ENCODE results near the gene DUSP16. TPM values are rescaled to one million over a fixed set of nuclear protein-coding genes. Genes with fewer than 3 reads are reported as not detected.

The DUSP16 gene
- total RNA-seq, 1 donor from 2014 or later: 20.4 TPM

GRCh38 chr12:12513416-12514006 is 49.2 kb downstream of the DUSP16 start:
- Histone ChIP-seq H3K27me3 (ENCODE audit: control insufficient read depth in 3 of 3, insufficient read depth in 3 of 3, low read length in 3 of 3) (no peaks in the 10 kb centered on the region), H3K9me3 (ENCODE audit: control insufficient read depth in 3 of 3, low read length in 3 of 3) (no peaks in the 10 kb centered on the region), H3K4me3 (ENCODE audit: low read length in 3 of 3) (no peak overlapping the region), H3K27ac (ENCODE audit: low read depth, low read length) (no peak overlapping the region), H3K36me3 (ENCODE audit: control insufficient read depth in 3 of 3, insufficient read depth in 3 of 3, low read length in 3 of 3) (peaks cover 0 to 11% (median 9%) of the 10 kb centered on the region in 3 donors), H3K4me1 (ENCODE audit: control insufficient read depth in 3 of 3, insufficient read depth in 3 of 3, low read length in 3 of 3) (peaks cover 7 to 22% (median 18%) of the 10 kb centered on the region in 3 donors), H3K9ac (ENCODE audit: low read depth in 1 of 3, low read length in 3 of 3) (no peak overlapping the region)

- Histone ChIP-seq H3K9ac (ENCODE audit: low read depth in 1 of 3, low read length in 3 of 3) (no peak overlapping the region), H3K4me3 (ENCODE audit: low read length in 3 of 3) (no peak overlapping the region), H3K9me3 (ENCODE audit: control insufficient read depth in 3 of 3, low read length in 3 of 3) (no peaks in the 10 kb centered on the region), H3K36me3 (ENCODE audit: control insufficient read depth in 3 of 3, insufficient read depth in 3 of 3, low read length in 3 of 3) (no peaks in the 10 kb centered on the region), H3K27me3 (ENCODE audit: control insufficient read depth in 3 of 3, insufficient read depth in 3 of 3, low read length in 3 of 3) (no peaks in the 10 kb centered on the region), H3K4me1 (ENCODE audit: control insufficient read depth in 3 of 3, insufficient read depth in 3 of 3, low read length in 3 of 3) (peaks cover 7 to 18% (median 17%) of the 10 kb centered on the region in 3 donors), H3K27ac (ENCODE audit: low read depth, low read length) (no peak overlapping the region)
Measured at GRCh38 chr12:12511895-12512711, 50.6 kb downstream of the DUSP16 start.

DNA sequence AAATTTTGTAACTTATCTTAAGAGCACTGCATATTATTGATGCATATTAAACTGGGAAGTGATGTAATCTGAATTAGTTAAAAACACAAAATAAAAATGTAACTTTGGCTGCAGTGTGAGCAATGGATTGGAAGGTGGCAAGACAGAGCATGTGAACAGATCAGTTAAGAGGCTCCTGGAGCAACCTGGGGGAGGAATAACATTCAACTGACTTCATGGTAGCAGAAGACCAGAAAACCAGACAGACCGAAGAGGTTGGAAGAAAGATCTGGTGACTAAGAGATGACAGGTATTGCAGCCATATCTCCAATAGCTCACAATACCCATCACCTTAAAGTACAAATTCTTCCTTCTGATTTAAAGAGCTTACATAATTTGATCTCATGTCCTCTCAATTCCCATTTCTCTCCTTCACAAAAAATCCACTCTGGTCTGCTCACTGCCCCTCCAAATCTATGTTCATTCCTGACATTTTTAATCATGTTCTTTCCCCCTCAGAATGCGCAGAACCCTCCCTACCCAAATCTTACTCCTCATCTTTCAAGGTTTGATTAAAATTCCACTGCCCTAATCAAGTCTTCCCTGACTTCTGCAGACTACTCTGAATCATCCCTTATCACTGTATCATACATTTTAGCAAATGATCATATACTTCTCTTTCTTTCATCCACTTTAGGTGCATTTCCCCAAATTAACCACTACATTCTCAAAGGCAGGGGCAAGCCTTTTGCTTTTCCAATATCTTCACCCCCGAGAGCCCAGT is 51.5 kb downstream of the DUSP16 start:
- no peak overlapping the region for H3K4me3 ChIP-seq (ENCODE audit: low read length in 3 of 3)
- H3K4me1 ChIP-seq (ENCODE audit: control insufficient read depth in 3 of 3, insufficient read depth in 3 of 3, low read length in 3 of 3): peaks cover 15 to 26% (median 25%) of the 10 kb centered on the region in 3 donors
- no peak overlapping the region for H3K27ac ChIP-seq (ENCODE audit: low read depth, low read length)
- no peak overlapping the region for H3K9ac ChIP-seq (ENCODE audit: low read depth in 1 of 3, low read length in 3 of 3)
- H3K27me3 ChIP-seq (ENCODE audit: control insufficient read depth in 3 of 3, insufficient read depth in 3 of 3, low read length in 3 of 3): no peaks in the 10 kb centered on the region
- H3K36me3 ChIP-seq (ENCODE audit: control insufficient read depth in 3 of 3, insufficient read depth in 3 of 3, low read length in 3 of 3): no peaks in the 10 kb centered on the region
- H3K9me3 ChIP-seq (ENCODE audit: control insufficient read depth in 3 of 3, low read length in 3 of 3): no peaks in the 10 kb centered on the region

DNA sequence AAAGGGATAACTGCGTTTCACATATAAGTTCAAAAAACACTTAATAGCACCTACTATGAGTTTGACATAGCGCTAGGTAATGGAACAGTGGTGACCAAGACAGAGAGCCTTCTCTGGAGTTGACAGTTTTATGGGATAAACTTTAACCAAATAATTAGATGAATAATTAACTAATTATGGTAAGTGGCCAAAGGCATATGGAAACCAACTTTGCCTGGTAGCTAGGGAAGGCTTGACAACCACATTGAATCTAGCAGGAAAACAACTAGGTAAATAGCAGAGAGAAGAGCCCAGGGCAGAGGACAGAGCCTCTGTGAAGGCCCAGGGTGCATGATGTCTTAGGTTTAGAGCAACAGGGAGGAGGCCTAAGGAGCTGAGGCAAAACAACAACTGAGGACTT is 52.1 kb downstream of the DUSP16 start:
- H3K9ac ChIP-seq (ENCODE audit: low read depth in 1 of 3, low read length in 3 of 3): no peak overlapping the region
- H3K4me1 ChIP-seq (ENCODE audit: control insufficient read depth in 3 of 3, insufficient read depth in 3 of 3, low read length in 3 of 3): peaks cover 22 to 32% (median 26%) of the 10 kb centered on the region in 3 donors
- H3K27ac ChIP-seq (ENCODE audit: low read depth, low read length): no peak overlapping the region
- no peak overlapping the region for H3K4me3 ChIP-seq (ENCODE audit: low read length in 3 of 3)
- no peaks in the 10 kb centered on the region for H3K27me3 ChIP-seq (ENCODE audit: control insufficient read depth in 3 of 3, insufficient read depth in 3 of 3, low read length in 3 of 3)
- H3K9me3 ChIP-seq (ENCODE audit: control insufficient read depth in 3 of 3, low read length in 3 of 3): no peaks in the 10 kb centered on the region
- H3K36me3 ChIP-seq (ENCODE audit: control insufficient read depth in 3 of 3, insufficient read depth in 3 of 3, low read length in 3 of 3): no peaks in the 10 kb centered on the region

- Histone ChIP-seq H3K36me3 (ENCODE audit: control insufficient read depth in 3 of 3, insufficient read depth in 3 of 3, low read length in 3 of 3) (no peaks in the 10 kb centered on the region), H3K27me3 (ENCODE audit: control insufficient read depth in 3 of 3, insufficient read depth in 3 of 3, low read length in 3 of 3) (no peaks in the 10 kb centered on the region), H3K9me3 (ENCODE audit: control insufficient read depth in 3 of 3, low read length in 3 of 3) (no peaks in the 10 kb centered on the region), H3K9ac (ENCODE audit: low read depth in 1 of 3, low read length in 3 of 3) (no peak overlapping the region), H3K4me1 (ENCODE audit: control insufficient read depth in 3 of 3, insufficient read depth in 3 of 3, low read length in 3 of 3) (peaks cover 26 to 36% (median 30%) of the 10 kb centered on the region in 3 donors), H3K4me3 (ENCODE audit: low read length in 3 of 3) (no peak overlapping the region), H3K27ac (ENCODE audit: low read depth, low read length) (no peak overlapping the region)
Measured at GRCh38 chr12:12510141-12510540, 52.5 kb downstream of the DUSP16 start.

DNA sequence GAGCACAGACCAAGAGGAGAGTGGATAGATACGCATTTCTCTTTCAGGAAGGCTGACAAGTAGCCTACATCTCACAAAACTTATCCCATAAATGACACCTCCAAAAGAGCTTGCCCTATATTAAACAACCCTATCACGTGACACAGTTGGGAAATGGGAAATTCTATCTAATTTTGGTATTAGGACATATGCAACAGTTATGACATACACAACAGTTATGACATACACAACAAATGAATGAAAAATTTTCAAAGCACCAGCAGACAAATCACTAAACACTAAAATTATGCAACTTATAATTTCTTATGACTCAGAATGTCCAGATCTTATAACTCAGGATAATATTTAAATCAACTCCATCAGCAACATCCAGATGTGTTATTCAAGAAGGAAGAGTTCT is 54.1 kb downstream of the DUSP16 start:
- peaks cover 26 to 35% (median 33%) of the 10 kb centered on the region in 3 donors for H3K4me1 ChIP-seq (ENCODE audit: control insufficient read depth in 3 of 3, insufficient read depth in 3 of 3, low read length in 3 of 3)
- no peaks in the 10 kb centered on the region for H3K27me3 ChIP-seq (ENCODE audit: control insufficient read depth in 3 of 3, insufficient read depth in 3 of 3, low read length in 3 of 3)
- H3K9ac ChIP-seq (ENCODE audit: low read depth in 1 of 3, low read length in 3 of 3): no peak overlapping the region
- no peak overlapping the region for H3K27ac ChIP-seq (ENCODE audit: low read depth, low read length)
- H3K9me3 ChIP-seq (ENCODE audit: control insufficient read depth in 3 of 3, low read length in 3 of 3): no peaks in the 10 kb centered on the region
- no peaks in the 10 kb centered on the region for H3K36me3 ChIP-seq (ENCODE audit: control insufficient read depth in 3 of 3, insufficient read depth in 3 of 3, low read length in 3 of 3)
- H3K4me3 ChIP-seq (ENCODE audit: low read length in 3 of 3): no peak overlapping the region

DNA sequence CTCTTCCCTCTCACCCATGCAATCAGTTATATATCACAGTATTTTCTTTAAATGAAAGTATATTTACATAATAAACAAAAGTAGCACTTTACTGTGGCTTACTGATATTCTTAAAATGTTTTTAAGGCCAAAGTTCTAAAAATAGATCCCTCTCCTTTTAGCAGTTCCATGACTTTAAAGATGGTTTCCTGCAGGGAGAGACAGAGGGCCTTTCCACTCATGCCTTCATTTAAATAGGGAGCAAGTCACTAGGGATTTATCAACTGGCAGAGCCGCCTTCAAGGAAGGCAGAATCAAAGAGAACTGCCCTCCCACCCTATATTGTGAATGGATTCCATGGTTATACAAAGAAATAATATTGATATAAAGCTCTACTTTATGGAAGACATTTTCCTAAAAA is 55.5 kb downstream of the DUSP16 start:
- Histone ChIP-seq H3K9me3 (ENCODE audit: control insufficient read depth in 3 of 3, low read length in 3 of 3) (no peaks in the 10 kb centered on the region), H3K4me1 (ENCODE audit: control insufficient read depth in 3 of 3, insufficient read depth in 3 of 3, low read length in 3 of 3) (peaks cover 24 to 33% (median 27%) of the 10 kb centered on the region in 3 donors), H3K9ac (ENCODE audit: low read depth in 1 of 3, low read length in 3 of 3) (no peak overlapping the region), H3K27ac (ENCODE audit: low read depth, low read length) (peak overlapping the region; percentile 67), H3K4me3 (ENCODE audit: low read length in 3 of 3) (no peak overlapping the region), H3K27me3 (ENCODE audit: control insufficient read depth in 3 of 3, insufficient read depth in 3 of 3, low read length in 3 of 3) (no peaks in the 10 kb centered on the region), H3K36me3 (ENCODE audit: control insufficient read depth in 3 of 3, insufficient read depth in 3 of 3, low read length in 3 of 3) (no peaks in the 10 kb centered on the region)

DNA sequence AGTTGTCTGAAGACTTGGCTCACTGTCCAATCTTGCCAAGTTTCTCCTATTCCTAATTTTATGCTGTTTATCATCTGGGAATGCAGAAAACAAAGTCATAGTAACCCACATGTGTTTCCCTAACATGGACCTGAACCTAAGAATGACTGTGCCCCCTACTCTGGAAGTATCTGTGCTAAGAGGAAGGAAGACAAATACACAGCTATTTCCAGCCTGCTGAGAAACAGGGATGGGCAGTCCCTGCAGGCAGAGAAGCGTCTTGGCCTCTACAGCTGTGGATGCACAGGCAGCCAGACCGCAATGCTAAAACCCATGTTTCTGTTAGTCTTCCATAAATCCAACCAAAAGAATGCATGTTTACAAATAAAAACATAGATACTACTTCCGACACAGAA is 56.2 kb downstream of the DUSP16 start:
- Histone ChIP-seq H3K36me3 (ENCODE audit: control insufficient read depth in 3 of 3, insufficient read depth in 3 of 3, low read length in 3 of 3) (no peaks in the 10 kb centered on the region), H3K9ac (ENCODE audit: low read depth in 1 of 3, low read length in 3 of 3) (peak overlapping the region; percentile 26 to 80 (median 46))

DNA sequence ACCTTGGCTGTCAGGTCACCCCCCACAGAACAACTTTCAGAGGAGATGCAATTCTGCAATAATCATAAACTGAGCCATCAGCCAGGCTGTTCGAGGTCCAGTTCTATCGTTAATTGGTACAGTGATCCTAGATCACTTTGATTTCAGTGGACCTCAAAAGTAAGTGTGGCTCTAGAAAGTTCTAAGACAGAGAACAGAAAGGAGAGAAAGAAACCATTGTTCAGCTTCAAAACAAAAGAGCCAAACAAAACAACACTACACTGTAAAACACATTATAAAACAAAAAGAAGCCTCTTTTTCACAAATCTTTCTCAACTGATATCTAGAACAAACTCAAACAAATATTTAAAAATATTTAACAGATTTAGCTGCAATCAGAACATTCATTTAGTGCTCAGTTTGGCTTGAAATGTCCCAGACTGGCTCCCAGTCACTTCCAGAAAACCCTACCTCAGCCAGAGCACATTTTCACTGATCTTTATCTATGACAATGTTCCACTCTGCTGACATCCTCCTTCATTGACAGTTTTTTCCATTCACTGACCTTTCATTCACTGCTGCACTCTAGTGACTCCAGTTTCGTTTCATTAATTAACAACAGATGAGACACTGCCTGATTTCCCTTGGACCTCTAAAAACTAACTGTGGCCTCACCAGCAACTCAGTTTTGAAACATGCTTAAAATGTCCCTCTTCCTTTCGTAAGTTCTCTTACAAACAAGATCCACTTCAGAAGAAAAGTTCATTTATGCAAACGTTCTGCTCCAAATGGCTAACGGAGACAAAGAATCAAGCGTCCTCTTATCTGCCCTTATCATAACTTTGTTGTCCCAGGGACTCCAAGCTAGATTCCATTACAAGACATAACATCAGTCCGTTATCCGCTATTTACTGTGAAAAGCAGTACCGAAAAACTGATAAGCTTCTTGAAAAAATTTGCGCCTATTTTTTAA is 56.8 kb downstream of the DUSP16 start:
- H3K9ac ChIP-seq (ENCODE audit: low read depth in 1 of 3, low read length in 3 of 3): peak overlapping the region; percentile 26 to 80 (median 46)
- peak overlapping the region; percentile 40 to 49 (median 41) for H3K4me3 ChIP-seq (ENCODE audit: low read length in 3 of 3)
- no peaks in the 10 kb centered on the region for H3K9me3 ChIP-seq (ENCODE audit: control insufficient read depth in 3 of 3, low read length in 3 of 3)
- no peaks in the 10 kb centered on the region for H3K27me3 ChIP-seq (ENCODE audit: control insufficient read depth in 3 of 3, insufficient read depth in 3 of 3, low read length in 3 of 3)
- peaks cover 23 to 33% (median 24%) of the 10 kb centered on the region in 3 donors for H3K4me1 ChIP-seq (ENCODE audit: control insufficient read depth in 3 of 3, insufficient read depth in 3 of 3, low read length in 3 of 3)
- peak overlapping the region; percentile 67 for H3K27ac ChIP-seq (ENCODE audit: low read depth, low read length)
- H3K36me3 ChIP-seq (ENCODE audit: control insufficient read depth in 3 of 3, insufficient read depth in 3 of 3, low read length in 3 of 3): no peaks in the 10 kb centered on the region

More for the DNA sequence above, 56.2 kb downstream of the DUSP16 start:
- H3K4me1 ChIP-seq (ENCODE audit: control insufficient read depth in 3 of 3, insufficient read depth in 3 of 3, low read length in 3 of 3): peaks cover 23 to 33% (median 24%) of the 10 kb centered on the region in 3 donors
- peak overlapping the region; percentile 14 to 41 (median 40) for H3K4me3 ChIP-seq (ENCODE audit: low read length in 3 of 3)
- H3K9me3 ChIP-seq (ENCODE audit: control insufficient read depth in 3 of 3, low read length in 3 of 3): no peaks in the 10 kb centered on the region
- no peaks in the 10 kb centered on the region for H3K27me3 ChIP-seq (ENCODE audit: control insufficient read depth in 3 of 3, insufficient read depth in 3 of 3, low read length in 3 of 3)
- H3K27ac ChIP-seq (ENCODE audit: low read depth, low read length): peak overlapping the region; percentile 67

All from skeletal muscle tissue (tissue), 4 donors.